ENCODE data around the gene SUGCT. TPM values are rescaled to one million over a fixed set of nuclear protein-coding genes. Genes with fewer than 3 reads are reported as not detected.

SUGCT gene
- total RNA-seq, 1 donor from 2014 or later, result 9.8 TPM

DNA sequence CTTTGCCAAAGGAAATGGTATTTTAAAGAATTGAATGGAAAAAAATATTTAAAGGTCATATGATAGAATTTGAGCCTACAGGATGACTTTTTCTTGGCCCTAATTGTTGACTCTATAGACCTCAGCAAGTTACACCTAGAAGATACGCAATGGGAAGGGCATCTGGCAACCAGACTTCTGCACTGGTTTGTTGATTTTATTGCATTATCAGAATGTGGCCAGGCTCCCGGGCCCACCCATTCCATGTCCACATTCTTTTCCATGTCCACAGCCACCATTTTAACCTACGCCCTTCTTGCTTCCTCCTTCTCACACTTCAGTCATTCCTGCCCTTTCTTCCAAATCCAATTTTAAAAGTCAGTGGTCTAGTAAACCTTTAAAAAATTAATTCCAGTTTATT is 738.4 kb downstream of the SUGCT start:
- Mint-ChIP-seq H3K4me3 (no peak overlapping the region), H3K9me3 (peaks cover 28% of the 10 kb centered on the region), H3K4me1 (no peaks in the 10 kb centered on the region), H3K36me3 (peaks cover 8% of the 10 kb centered on the region), H3K27ac (no peak overlapping the region), H3K27me3 (ENCODE audit: low read depth) (no peaks in the 10 kb centered on the region)
- TF ChIP-seq, protein P1, sequence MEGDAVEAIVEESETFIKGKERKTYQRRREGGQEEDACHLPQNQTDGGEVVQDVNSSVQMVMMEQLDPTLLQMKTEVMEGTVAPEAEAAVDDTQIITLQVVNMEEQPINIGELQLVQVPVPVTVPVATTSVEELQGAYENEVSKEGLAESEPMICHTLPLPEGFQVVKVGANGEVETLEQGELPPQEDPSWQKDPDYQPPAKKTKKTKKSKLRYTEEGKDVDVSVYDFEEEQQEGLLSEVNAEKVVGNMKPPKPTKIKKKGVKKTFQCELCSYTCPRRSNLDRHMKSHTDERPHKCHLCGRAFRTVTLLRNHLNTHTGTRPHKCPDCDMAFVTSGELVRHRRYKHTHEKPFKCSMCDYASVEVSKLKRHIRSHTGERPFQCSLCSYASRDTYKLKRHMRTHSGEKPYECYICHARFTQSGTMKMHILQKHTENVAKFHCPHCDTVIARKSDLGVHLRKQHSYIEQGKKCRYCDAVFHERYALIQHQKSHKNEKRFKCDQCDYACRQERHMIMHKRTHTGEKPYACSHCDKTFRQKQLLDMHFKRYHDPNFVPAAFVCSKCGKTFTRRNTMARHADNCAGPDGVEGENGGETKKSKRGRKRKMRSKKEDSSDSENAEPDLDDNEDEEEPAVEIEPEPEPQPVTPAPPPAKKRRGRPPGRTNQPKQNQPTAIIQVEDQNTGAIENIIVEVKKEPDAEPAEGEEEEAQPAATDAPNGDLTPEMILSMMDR (IDR thresholded peaks at IDR 0.05; ENCODE audit: unreplicated experiment), result no peak
- no peak for DNase-seq (ENCODE audit: low spot score in 2 of 2, unreplicated experiment in 2 of 2)

DNA sequence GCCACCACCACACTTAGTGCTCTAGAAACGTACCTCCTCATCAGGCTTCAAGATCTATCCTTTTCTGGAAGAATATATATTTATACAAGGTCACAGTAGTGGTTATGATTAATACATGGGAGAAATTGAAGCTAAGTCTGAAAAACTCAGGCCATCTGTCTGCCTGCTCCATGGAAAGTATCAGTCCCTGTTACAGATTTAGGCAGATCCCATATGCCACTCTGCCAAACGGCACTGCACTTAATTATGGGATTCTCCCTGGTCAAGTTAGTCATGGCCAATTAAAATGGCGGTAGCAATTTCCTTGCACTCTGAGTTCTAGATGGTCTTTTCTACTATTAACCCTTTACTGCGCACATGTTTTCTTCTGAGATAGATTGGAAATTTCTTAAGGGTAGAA is 740.0 kb downstream of the SUGCT start:
- Mint-ChIP-seq H3K36me3 (peaks cover 5% of the 10 kb centered on the region), H3K4me3 (no peak overlapping the region), H3K4me1 (no peaks in the 10 kb centered on the region), H3K9me3 (peaks cover 25% of the 10 kb centered on the region), H3K27ac (no peak overlapping the region), H3K27me3 (ENCODE audit: low read depth) (no peaks in the 10 kb centered on the region)
- DNase-seq (ENCODE audit: low spot score in 2 of 2, unreplicated experiment in 2 of 2), result no peak
- TF ChIP-seq, protein P1 (IDR thresholded peaks at IDR 0.05; ENCODE audit: unreplicated experiment), result no peak

DNA sequence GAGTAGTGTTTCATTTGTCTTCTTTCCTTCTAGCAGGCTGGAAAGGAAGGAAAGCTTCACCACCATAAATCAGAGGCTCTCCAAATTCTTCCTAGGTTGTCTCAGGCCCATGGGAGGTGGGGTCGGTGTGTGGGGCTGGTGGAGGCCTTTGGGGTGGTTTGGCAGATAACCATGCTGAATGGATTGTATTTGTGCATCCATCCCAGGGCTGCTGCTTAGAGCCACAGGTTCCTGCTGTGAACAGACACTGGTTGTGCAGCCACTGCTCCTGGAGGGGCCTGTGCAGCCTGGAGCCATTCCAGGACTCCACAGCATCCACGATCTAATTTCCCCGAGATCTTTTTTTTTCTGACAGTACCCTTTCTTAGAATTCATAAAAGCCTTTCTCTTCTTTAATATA is 741.8 kb downstream of the SUGCT start:
- no peak overlapping the region for H3K4me3 Mint-ChIP-seq
- no peaks in the 10 kb centered on the region for H3K27me3 Mint-ChIP-seq (ENCODE audit: low read depth)
- no peak for DNase-seq (ENCODE audit: low spot score in 2 of 2, unreplicated experiment in 2 of 2)
- H3K9me3 Mint-ChIP-seq, result peaks cover 10% of the 10 kb centered on the region
- no peaks in the 10 kb centered on the region for H3K36me3 Mint-ChIP-seq
- H3K4me1 Mint-ChIP-seq, result no peaks in the 10 kb centered on the region
- TF ChIP-seq, protein P1 (IDR thresholded peaks at IDR 0.05; ENCODE audit: unreplicated experiment), result no peak
- H3K27ac Mint-ChIP-seq, result no peak overlapping the region

DNA sequence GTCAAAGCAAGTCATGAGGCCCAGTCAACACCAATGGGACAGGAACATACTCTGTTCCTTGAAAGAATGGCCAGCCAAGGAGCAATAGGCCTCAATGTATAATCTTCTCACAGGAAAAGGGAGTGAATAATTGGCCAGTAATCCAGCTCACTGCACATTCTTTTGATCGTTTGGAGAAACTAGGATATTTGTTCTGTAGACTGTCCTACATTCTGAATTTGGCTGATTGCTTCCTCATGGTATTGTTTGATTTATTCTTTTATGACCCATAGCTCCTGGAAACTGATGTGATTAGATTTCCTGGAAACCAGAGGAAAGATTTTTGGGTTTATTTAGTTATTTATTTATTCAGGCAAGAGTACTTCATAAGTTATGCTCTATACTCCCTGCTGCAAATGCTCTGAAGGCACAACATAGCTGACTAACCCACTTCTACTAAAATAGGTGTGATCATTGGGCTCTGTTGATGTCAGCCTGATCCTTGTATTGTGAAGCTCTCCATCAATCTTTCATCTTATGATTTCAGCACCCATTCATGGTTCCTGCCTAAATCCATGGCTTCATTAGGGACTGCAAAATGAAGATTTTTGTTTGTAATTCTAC is 745.2 kb downstream of the SUGCT start:
- Mint-ChIP-seq H3K4me3 (no peak overlapping the region), H3K9me3 (peaks cover 8% of the 10 kb centered on the region), H3K27ac (no peak overlapping the region), H3K4me1 (no peaks in the 10 kb centered on the region), H3K27me3 (ENCODE audit: low read depth) (no peaks in the 10 kb centered on the region), H3K36me3 (no peaks in the 10 kb centered on the region)
- no peak for DNase-seq (ENCODE audit: low spot score in 2 of 2, unreplicated experiment in 2 of 2)
- TF ChIP-seq, protein P1 (IDR thresholded peaks at IDR 0.05; ENCODE audit: unreplicated experiment), result no peak

DNA sequence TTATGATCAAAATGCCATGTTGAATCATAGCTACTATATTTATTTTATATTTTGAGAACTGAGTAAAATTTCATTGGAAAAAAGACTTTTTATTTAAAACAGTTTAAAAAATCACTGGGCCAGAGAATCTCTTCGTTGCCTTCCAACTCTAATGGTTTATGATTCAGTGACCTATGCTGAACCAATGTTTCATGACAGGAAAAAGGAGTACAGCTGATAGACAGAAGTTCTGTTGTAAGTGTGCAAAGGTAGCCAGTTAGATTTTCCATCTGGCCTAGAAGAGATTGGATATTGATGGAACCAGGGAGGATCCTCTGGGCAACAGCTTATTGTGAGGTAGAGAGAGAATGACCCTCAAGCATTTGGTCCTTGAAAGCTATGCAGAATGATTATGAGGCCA is 745.8 kb downstream of the SUGCT start:
- Mint-ChIP-seq H3K27me3 (ENCODE audit: low read depth) (no peaks in the 10 kb centered on the region), H3K9me3 (peaks cover 9% of the 10 kb centered on the region), H3K4me1 (peaks cover 1% of the 10 kb centered on the region), H3K4me3 (no peak overlapping the region), H3K36me3 (no peaks in the 10 kb centered on the region), H3K27ac (no peak overlapping the region)
- no peak for DNase-seq (ENCODE audit: low spot score in 2 of 2, unreplicated experiment in 2 of 2)
- TF ChIP-seq, protein P1 (IDR thresholded peaks at IDR 0.05; ENCODE audit: unreplicated experiment), result no peak

Measured in mesothelial cell of epicardium (in vitro differentiated cells).